ENCODE data around the gene VAPA. TPM values are rescaled to one million over a fixed set of nuclear protein-coding genes. Genes with fewer than 3 reads are reported as not detected.

The VAPA gene
- total and polyA plus RNA-seq, 9 of the 15 experiments (the other 6 are each of a cell fraction or from before 2014, with no cell fraction given) = 219 to 902 (median 526) TPM

DNA sequence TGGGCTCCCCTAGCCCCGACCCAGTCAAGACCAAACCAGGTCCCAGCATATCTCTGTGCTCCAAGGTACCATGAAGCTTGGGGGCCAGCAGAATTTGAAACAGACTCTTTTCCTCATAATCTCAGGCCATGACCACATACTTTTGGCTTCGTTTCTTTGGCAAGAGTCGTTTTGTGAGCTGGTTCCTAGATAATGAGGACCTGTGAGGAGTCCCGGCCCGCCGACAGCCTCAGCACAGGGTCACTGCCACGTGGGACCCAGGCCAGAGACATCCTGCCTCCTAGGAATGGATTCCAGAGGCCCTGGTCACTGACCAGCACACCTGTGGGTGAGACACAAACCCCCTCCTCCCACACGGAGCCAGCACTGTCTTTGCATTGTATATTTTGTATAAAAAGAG, 73.5 kb downstream of the VAPA start:
- Histone ChIP-seq H3K27ac (ENCODE audit: extremely low read depth, low read depth, low read length) (no peak overlapping the region), H3K4me3 (no peak overlapping the region), H3K27me3 (ENCODE audit: control insufficient read depth in 2 of 2, insufficient read depth in 2 of 2, low read length in 2 of 2) (peaks cover 59 to 68% of the 10 kb centered on the region in 2 experiments), H3K9me3 (replicated peaks; ENCODE audit: control insufficient read depth, insufficient read depth, low read depth, low read length) (no peaks in the 10 kb centered on the region), H4K20me1 (replicated peaks; ENCODE audit: control insufficient read depth, insufficient read depth, low read length) (0 out of 2 replicates have a peak, but pooled peaks cover 3% of the 10 kb centered on the region), H3K4me2 (ENCODE audit: insufficient read depth, low read length) (no peak overlapping the region), H3K79me2 (ENCODE audit: control insufficient read depth, insufficient read depth, low read length) (no peaks in the 10 kb centered on the region), H2AFZ (ENCODE audit: low read depth, low read length) (no peak overlapping the region), H3K9me1 (ENCODE audit: control insufficient read depth, insufficient read depth, low read length) (no peaks in the 10 kb centered on the region), H3K4me1 (replicated peaks in 1 of 2; ENCODE audit: control insufficient read depth in 2 of 2, insufficient read depth in 2 of 2, low read length in 2 of 2) (peaks cover 6% of the 10 kb centered on the region in 2 experiments; a peak in 3 of 5 replicates), H3K9ac (ENCODE audit: insufficient read depth in 1 of 2, low read depth in 2 of 2, low read length in 2 of 2) (no peak overlapping the region), H3K36me3 (ENCODE audit: control insufficient read depth, insufficient read depth, low read length) (no peaks in the 10 kb centered on the region)
- intact Hi-C loops (cut with micrococcal nuclease) (loop anchor here (5.0 kb wide), 1 partner anchor 535 kb away; no protein-coding TSS in a partner anchor), in situ Hi-C loops (cut with MboI) (no loop called here)
- POLR2A ChIA-PET = interaction anchor here (1.2 kb wide), 1 partner anchor 22 kb away, joined by 4 read pairs; no protein-coding TSS in a partner anchor
- CTCF ChIA-PET (ENCODE audit: low intra/inter-chr PET ratio) = no interaction called here
- DNase-seq (ENCODE audit: extremely low read depth in 1 of 4, low spot score in 3 of 4) = no peak
- no TSS peak for BruUV-seq (replicated peaks)
- ATAC-seq = no peak
- no peak for TF ChIP-seq NCOA1 (IDR thresholded peaks at IDR 0.05; ENCODE audit: low read depth)
- no peak for TF ChIP-seq BRCA1 (IDR thresholded peaks at IDR 0.05)
- TF ChIP-seq BRCA1 (CRISPR knock-in tag; IDR thresholded peaks at IDR 0.05) = no peak
- no peak for TF ChIP-seq CBX3 (IDR thresholded peaks at IDR 0.05; ENCODE audit: borderline replicate concordance in 1 of 2, low read length in 2 of 2)
- no peak for TF ChIP-seq ZNF586 (CRISPR knock-in tag; conservative IDR thresholded peaks at IDR 0.05)
- no peak for TF ChIP-seq ZHX1 (conservative IDR thresholded peaks at IDR 0.05; ENCODE audit: low read length)
- no peak for TF ChIP-seq TSHZ1 (CRISPR knock-in tag; IDR thresholded peaks at IDR 0.05)
- TF ChIP-seq TARDBP (IDR thresholded peaks at IDR 0.05) = no peak
- TF ChIP-seq CCNT2 (IDR thresholded peaks at IDR 0.05; ENCODE audit: borderline replicate concordance, extremely low read depth, insufficient read length, low read depth, low read length) = no peak
- TF ChIP-seq NCOA6 (IDR thresholded peaks at IDR 0.05) = no peak
- TF ChIP-seq TAF9B (IDR thresholded peaks at IDR 0.05; ENCODE audit: partially characterized antibody) = no peak
- WGBS (ENCODE audit: insufficient coverage, low coverage, missing lambda C conversion rate) = 1% methylated on average over 8 of the region's 8 CpGs
- FAIRE-seq = no peak
